Choroid plexus epithelial cell (primary cell): ENCODE results near the gene LYPD6B.

Experiments used
- DNase-seq: peaks from one replicate; pipeline ENCODE4 v3.0.0-alpha.2; 2010; ENCODE audit warnings: low read depth
- H3K4me3 ChIP-seq: 2 replicates; pipeline ENCODE4 v1.5.1; 2011; ENCODE audit warnings: low read depth, mild to moderate bottlenecking, control low read depth, low read length, moderate library complexity
- CTCF ChIP-seq: conservative IDR thresholded peaks from 2 replicates; pipeline ENCODE4 v1.5.1; 2011; ENCODE audit warnings: low read depth, mild to moderate bottlenecking, control low read depth, inconsistent platforms, low read length, moderate library complexity

LYPD6B gene

DNA sequence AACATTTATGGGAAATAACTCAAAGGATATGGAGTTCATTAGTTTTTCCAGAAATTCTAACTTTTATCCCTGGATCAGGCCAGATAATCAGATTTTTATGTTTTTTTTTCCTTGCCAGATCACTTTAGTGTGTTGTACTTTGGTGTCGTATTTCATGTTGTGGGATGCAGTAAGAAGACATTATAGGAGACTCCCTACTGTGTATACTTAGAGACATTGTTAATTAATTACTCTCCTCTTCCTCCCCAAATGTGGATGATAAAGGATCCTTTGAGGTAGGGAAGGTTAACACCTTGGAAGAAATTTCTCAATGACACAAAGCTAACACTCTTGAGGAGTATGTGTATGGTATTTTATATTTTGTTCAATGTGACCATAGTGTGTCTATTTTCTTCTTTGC lies 120.5 kb downstream of the LYPD6B start:
- H3K4me3 ChIP-seq: no peak overlapping the region
- TF ChIP-seq CTCF: no peak
- DNase-seq: no peak

GRCh38 chr2:149160195-149160594 lies 121.7 kb downstream of the LYPD6B start:
- DNase-seq: no peak
- no peak for TF ChIP-seq CTCF
- H3K4me3 ChIP-seq: no peak overlapping the region

DNA sequence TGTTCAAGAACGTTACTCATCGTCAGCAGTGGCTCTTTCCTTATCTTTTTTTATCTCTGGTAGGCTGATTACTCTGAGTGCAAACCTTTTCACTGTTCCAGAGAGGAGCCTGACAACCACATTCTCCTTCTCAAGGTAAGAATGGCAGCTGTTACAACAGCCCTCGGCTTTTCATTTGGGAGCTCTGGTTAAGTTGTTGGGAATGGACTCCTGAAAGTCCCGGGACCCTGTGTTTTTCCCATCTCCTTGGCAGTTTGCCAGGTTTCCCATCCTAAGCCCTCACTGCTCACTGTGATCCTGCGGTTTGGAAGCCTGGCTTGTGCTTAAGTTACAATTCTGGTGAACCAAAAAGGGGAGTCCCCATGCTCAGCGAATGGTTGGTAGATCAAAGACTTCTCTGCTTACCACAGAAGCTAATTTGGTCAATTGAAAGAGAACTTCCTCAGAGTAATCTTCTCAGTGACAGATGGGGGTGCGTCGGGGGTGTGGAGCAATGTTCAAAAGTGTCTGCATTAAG lies 122.3 kb downstream of the LYPD6B start:
- TF ChIP-seq CTCF: no peak
- no peak for DNase-seq
- no peak overlapping the region for H3K4me3 ChIP-seq

DNA sequence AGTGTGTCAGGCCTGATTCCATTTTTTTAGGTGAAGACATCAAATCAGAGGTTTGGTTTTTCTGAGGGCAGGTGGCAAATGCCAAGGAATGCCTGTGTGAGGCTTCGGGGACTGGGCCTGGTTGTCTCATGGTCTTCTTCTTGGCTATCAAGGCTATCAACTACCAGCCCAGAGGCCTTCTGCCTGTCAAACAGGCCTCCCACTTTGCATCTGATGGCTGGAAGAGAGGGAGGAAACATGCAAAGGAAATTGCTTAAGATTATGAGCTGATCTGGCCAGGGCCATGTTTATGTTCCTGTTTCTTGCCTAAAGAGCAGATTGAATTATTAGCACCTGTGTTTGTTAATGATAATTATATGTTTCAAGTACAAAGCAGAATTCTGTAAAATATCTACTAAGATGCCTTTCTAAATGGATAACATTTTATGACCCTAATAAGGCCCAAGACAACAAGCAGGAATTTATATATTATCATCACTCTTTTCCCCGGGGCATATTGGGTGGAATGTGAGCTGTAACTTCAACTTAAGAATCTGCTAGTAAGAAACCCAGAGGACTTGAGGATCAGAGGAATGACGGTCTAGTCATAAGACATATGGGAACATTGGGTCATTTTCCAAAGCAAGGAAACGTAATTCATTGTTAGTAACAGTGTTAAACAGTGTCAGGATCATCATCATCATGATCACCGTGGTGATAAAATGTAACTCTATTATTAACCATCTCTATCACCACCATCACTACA lies 123.2 kb downstream of the LYPD6B start:
- TF ChIP-seq CTCF: no peak
- DNase-seq: no peak
- H3K4me3 ChIP-seq: no peak overlapping the region

DNA sequence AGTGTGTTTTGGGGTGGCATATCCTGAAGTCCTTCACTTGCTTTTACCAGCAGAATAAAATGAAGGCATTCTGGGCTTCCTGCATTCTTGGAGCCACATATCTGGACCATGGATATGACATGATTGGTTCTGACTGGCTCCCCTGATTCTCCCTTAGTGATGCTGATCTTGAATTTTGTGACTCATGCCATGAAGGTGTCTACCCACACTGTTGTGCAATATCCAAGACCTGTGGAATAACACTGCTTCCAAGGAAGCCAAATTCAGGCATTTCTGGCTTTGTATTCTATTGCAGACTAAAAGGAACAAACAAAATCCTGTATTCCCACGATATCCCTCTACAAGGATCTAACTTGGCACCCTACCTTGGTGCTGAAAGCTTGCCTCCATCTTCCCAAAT lies 125.8 kb downstream of the LYPD6B start:
- TF ChIP-seq CTCF: no peak
- no peak for DNase-seq
- H3K4me3 ChIP-seq: no peak overlapping the region

DNA sequence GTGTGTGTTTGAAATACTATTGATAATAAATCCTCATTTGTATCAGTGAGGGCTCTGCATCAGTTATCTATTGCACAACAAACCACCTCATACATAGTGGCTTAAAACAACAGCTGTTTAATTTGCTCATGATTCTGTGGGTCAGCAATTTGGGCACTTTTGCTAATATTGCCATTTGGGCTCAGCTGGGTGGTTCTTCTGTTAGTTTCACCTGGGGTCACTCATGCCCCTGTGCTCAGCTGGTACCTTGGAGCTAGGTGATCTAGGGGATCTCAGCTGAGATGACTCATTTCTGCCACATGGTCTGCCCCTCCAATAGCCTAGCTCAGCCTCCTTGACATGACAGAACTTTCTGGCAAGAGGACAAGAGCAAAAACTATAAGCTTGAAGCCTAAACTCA lies 126.3 kb downstream of the LYPD6B start:
- TF ChIP-seq CTCF: no peak
- H3K4me3 ChIP-seq: no peak overlapping the region
- DNase-seq: no peak
